ENCODE measurements around the gene CACFD1.

DNA sequence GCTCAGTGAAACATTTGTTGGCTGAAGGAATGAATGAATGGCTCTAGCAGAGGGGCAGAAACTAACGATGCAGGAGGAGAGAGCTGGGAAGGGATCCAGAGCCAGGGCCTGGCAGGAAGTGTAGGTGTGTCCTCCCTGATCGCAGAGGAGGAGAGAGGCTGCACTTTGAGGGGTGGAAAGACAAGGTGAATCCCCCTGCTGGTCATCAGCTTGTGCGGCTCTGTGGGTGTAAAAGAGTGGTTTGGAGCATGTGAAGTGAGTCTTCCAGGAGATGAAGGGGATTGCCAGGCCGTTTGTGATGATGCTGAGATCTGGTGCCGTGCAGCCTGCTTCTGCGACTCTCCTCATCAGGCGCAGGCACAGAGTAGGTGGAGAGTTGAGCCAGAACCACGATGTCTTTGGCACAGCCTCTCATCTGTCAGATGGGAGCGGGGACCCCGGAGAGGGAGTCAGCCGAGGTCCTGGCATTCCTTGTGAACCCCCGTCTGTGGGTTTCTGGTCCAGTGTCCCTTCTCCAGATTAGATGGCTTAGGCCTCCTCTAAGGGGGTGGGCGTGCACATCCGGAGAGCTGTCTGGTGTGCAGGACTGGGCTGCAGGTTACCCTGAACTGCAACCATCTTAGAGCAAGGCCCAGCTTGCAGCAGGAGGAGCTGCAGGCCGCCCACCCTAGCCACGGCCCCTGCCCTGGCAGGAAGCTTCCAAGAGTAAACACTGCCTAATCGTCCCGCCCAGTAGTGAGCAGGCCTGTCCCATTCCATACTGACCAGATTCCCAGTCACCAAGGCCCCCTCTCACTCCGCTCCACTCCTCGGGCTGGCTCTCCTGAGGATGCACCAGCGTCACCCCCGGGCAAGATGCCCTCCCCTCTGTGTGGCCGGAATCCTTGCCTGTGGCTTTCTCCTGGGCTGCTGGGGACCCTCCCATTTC lies 37.9 kb upstream of the CACFD1 start, which contains the start of gene ADAMTS13:
- TF ChIP-seq, protein P1, sequence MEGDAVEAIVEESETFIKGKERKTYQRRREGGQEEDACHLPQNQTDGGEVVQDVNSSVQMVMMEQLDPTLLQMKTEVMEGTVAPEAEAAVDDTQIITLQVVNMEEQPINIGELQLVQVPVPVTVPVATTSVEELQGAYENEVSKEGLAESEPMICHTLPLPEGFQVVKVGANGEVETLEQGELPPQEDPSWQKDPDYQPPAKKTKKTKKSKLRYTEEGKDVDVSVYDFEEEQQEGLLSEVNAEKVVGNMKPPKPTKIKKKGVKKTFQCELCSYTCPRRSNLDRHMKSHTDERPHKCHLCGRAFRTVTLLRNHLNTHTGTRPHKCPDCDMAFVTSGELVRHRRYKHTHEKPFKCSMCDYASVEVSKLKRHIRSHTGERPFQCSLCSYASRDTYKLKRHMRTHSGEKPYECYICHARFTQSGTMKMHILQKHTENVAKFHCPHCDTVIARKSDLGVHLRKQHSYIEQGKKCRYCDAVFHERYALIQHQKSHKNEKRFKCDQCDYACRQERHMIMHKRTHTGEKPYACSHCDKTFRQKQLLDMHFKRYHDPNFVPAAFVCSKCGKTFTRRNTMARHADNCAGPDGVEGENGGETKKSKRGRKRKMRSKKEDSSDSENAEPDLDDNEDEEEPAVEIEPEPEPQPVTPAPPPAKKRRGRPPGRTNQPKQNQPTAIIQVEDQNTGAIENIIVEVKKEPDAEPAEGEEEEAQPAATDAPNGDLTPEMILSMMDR (IDR thresholded peaks at IDR 0.05), result no peak
- TF ChIP-seq POLR2A (IDR thresholded peaks at IDR 0.05), result no peak

All from heart left ventricle (tissue), 13 donors.